Tibial nerve (tissue), 4 donors: ENCODE results near the gene COMMD4.

Experiments used
- EP300 ChIP-seq, 2 donors: sonication (generic); formaldehyde crosslinking; IDR thresholded peaks; one replicate each; pipeline ENCODE4 v1.6.1; 2017; ENCODE audit warnings: antibody characterized with exemption in 2 of 2, mild to moderate bottlenecking in 1 of 2
- POLR2A ChIP-seq, 2 donors: fragments of 450-650 bp; IDR thresholded peaks; one replicate each; pipeline ENCODE4 v1.6.1; 2017; ENCODE audit warnings: antibody characterized with exemption in 2 of 2, mild to moderate bottlenecking in 2 of 2, moderate library complexity in 2 of 2
- TF ChIP-seq, protein P1 (sequence below), 5 experiments: fragments of 200-600 bp in 3 of 5; fragments of 450-650 bp in 2 of 5; sonication (generic) in 3 of 5; IDR thresholded peaks; one replicate each; pipeline ENCODE4 v1.5.1; 2016 to 2019; ENCODE audit warnings: antibody characterized with exemption in 5 of 5, mild to moderate bottlenecking in 3 of 5, moderate library complexity in 2 of 5

DNA sequence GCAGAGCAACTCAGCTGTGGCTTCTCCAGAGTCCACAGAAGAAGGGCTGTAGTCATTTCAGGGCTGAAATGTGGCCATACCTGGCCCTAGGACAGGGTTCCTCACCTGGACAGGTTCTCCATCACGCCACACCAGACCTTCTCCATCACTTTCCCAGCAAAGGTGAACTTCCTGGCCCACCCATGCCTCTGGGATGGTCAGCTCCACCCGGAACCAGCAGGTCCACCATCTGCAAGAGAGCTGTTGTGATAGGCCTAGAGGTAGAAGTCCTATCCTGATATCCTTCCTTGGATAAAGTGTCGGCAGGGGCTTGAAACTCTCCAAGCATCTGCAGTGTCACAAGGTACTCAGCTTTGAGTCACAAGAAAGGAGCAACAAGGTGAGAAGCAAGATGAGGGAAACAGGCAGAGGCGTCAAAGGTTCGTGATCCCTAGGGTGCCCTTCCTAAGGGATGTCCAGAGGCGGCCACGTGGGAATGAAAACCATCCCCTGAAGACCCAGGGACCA is 31.6 kb downstream of the COMMD4 start:
- TF ChIP-seq, protein P1, sequence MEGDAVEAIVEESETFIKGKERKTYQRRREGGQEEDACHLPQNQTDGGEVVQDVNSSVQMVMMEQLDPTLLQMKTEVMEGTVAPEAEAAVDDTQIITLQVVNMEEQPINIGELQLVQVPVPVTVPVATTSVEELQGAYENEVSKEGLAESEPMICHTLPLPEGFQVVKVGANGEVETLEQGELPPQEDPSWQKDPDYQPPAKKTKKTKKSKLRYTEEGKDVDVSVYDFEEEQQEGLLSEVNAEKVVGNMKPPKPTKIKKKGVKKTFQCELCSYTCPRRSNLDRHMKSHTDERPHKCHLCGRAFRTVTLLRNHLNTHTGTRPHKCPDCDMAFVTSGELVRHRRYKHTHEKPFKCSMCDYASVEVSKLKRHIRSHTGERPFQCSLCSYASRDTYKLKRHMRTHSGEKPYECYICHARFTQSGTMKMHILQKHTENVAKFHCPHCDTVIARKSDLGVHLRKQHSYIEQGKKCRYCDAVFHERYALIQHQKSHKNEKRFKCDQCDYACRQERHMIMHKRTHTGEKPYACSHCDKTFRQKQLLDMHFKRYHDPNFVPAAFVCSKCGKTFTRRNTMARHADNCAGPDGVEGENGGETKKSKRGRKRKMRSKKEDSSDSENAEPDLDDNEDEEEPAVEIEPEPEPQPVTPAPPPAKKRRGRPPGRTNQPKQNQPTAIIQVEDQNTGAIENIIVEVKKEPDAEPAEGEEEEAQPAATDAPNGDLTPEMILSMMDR (IDR thresholded peaks at IDR 0.05), result peak in 1 of 5 experiments; percentile 76
- no peak for TF ChIP-seq POLR2A (IDR thresholded peaks at IDR 0.05)
- TF ChIP-seq EP300 (IDR thresholded peaks at IDR 0.05), result no peak
